ENCODE data around the gene ZNF683. TPM values are rescaled to one million over a fixed set of nuclear protein-coding genes. Genes with fewer than 3 reads are reported as not detected.
A peak's percentile ranks its signal among the peaks of the same experiment; 100 is the strongest.
"Not testable (repeated sequence)": the region's sequence is repeated elsewhere in the genome, so short reads cannot be mapped to it uniquely, and the experiment has no call there.

Gene ZNF683
- total RNA-seq, 2 donors from 2014 or later = 0.47 TPM; not detected in 1

GRCh38 chr1:26389604-26390247 lies 17.2 kb upstream of the ZNF683 start:
- Histone ChIP-seq H3K9ac (ENCODE audit: low read depth in 2 of 2, low read length in 2 of 2) (no peak overlapping the region), H3K4me1 (no peaks in the 10 kb centered on the region), H3K9me3 (no peaks in the 10 kb centered on the region), H3K36me3 (no peaks in the 10 kb centered on the region), H3K27me3 (no peaks in the 10 kb centered on the region), H3K4me3 (no peak overlapping the region), H3K27ac (no peak overlapping the region)
- no peak for DNase-seq
- intact Hi-C loops (cut with DNase I) = no loop called here
- no peak for TF ChIP-seq CTCF (IDR thresholded peaks at IDR 0.05)

GRCh38 chr1:26388791-26389445 lies 16.4 kb upstream of the ZNF683 start:
- intact Hi-C loops (cut with DNase I) = no loop called here
- no peak overlapping the region for H3K27ac ChIP-seq

GRCh38 chr1:26387447-26387846 lies 14.9 kb upstream of the ZNF683 start:
- intact Hi-C loops (cut with DNase I) = no loop called here
- no peak for TF ChIP-seq CTCF (IDR thresholded peaks at IDR 0.05)
- Histone ChIP-seq H3K4me3 (no peak overlapping the region), H3K27ac (no peak overlapping the region), H3K9ac (ENCODE audit: low read depth in 2 of 2, low read length in 2 of 2) (no peak overlapping the region), H3K36me3 (no peaks in the 10 kb centered on the region), H3K9me3 (no peaks in the 10 kb centered on the region), H3K27me3 (no peaks in the 10 kb centered on the region), H3K4me1 (no peaks in the 10 kb centered on the region)
- DNase-seq = no peak

More at GRCh38 chr1:26388791-26389445, 16.4 kb upstream of the ZNF683 start:
- Histone ChIP-seq H3K27me3 (no peaks in the 10 kb centered on the region), H3K9ac (ENCODE audit: low read depth in 2 of 2, low read length in 2 of 2) (no peak overlapping the region), H3K9me3 (no peaks in the 10 kb centered on the region), H3K4me3 (no peak overlapping the region), H3K36me3 (no peaks in the 10 kb centered on the region), H3K4me1 (no peaks in the 10 kb centered on the region)
- no peak for TF ChIP-seq CTCF (IDR thresholded peaks at IDR 0.05)
- DNase-seq = no peak

- intact Hi-C loops (cut with DNase I); H3K9ac ChIP-seq (ENCODE audit: low read depth in 2 of 2, low read length in 2 of 2); DNase-seq; H3K27me3 ChIP-seq; H3K36me3 ChIP-seq; H3K27ac ChIP-seq; H3K4me3 ChIP-seq; H3K4me1 ChIP-seq; H3K9me3 ChIP-seq: not testable (repeated sequence)
Observed at GRCh38 chr1:26385063-26385462, 12.5 kb upstream of the ZNF683 start.

- intact Hi-C loops (cut with DNase I) = no loop called here
- Histone ChIP-seq H3K36me3 (no peaks in the 10 kb centered on the region), H3K4me1 (no peaks in the 10 kb centered on the region), H3K9me3 (no peaks in the 10 kb centered on the region), H3K27me3 (no peaks in the 10 kb centered on the region), H3K27ac (no peak overlapping the region), H3K4me3 (no peak overlapping the region), H3K9ac (ENCODE audit: low read depth in 2 of 2, low read length in 2 of 2) (no peak overlapping the region)
- TF ChIP-seq CTCF (IDR thresholded peaks at IDR 0.05) = no peak
- DNase-seq = no peak
Observed at GRCh38 chr1:26384076-26384475, 11.5 kb upstream of the ZNF683 start.

GRCh38 chr1:26378879-26379251 lies 6.3 kb upstream of the ZNF683 start:
- no peak for TF ChIP-seq CTCF (IDR thresholded peaks at IDR 0.05)
- H3K4me1 ChIP-seq = peaks cover 6% of the 10 kb centered on the region
- H3K9me3 ChIP-seq = no peaks in the 10 kb centered on the region
- no peaks in the 10 kb centered on the region for H3K27me3 ChIP-seq
- DNase-seq = no peak
- intact Hi-C loops (cut with DNase I) = no loop called here
- no peak overlapping the region for H3K9ac ChIP-seq (ENCODE audit: low read depth in 2 of 2, low read length in 2 of 2)
- no peaks in the 10 kb centered on the region for H3K36me3 ChIP-seq
- no peak overlapping the region for H3K4me3 ChIP-seq
- peak overlapping the region; percentile 4 for H3K27ac ChIP-seq
